ENCODE data around the gene GSG1L. TPM values are rescaled to one million over a fixed set of nuclear protein-coding genes. Genes with fewer than 3 reads are reported as not detected.

GSG1L gene
- total and polyA plus RNA-seq, 4 donors, result 0.14 to 1.3 (median 0.24) TPM

- H3K36me3 ChIP-seq (ENCODE audit: control insufficient read depth in 4 of 4, insufficient read depth in 4 of 4, low read length in 4 of 4), result peaks cover 53 to 69% (median 57%) of the 10 kb centered on the region in 4 donors
- TF ChIP-seq CTCF (IDR thresholded peaks at IDR 0.05; ENCODE audit: control extremely low read depth, extremely low read depth), result no peak
These were observed 43.7 kb upstream of the GSG1L start for GRCh38 chr16:28107232-28107631.

GRCh38 chr16:28106467-28107215 is 43.1 kb upstream of the GSG1L start:
- no peaks in the 10 kb centered on the region for H3K9me3 ChIP-seq (ENCODE audit: control insufficient read depth in 4 of 4, insufficient read depth in 3 of 4, low read length in 3 of 4)
- H3K9ac ChIP-seq (ENCODE audit: insufficient read depth in 1 of 2, low read length in 2 of 2), result no peak overlapping the region
- no peak overlapping the region for H3K27ac ChIP-seq (ENCODE audit: low read depth in 1 of 2, low read length in 1 of 2)
- peaks cover 53 to 68% (median 57%) of the 10 kb centered on the region in 4 donors for H3K36me3 ChIP-seq (ENCODE audit: control insufficient read depth in 4 of 4, insufficient read depth in 4 of 4, low read length in 4 of 4)
- 83 to 87% methylated on average over 5 of the region's 5 CpGs for WGBS, 2 donors
- H3K27me3 ChIP-seq (ENCODE audit: control insufficient read depth in 3 of 3, insufficient read depth in 3 of 3, low read length in 2 of 3), result no peaks in the 10 kb centered on the region
- ATAC-seq (ENCODE audit: insufficient read depth, low FRiP score), result no peak
- H3K4me3 ChIP-seq, result no peak overlapping the region
- H3K4me1 ChIP-seq (ENCODE audit: control insufficient read depth in 5 of 5, insufficient read depth in 5 of 5, low read length in 5 of 5), result no peaks in the 10 kb centered on the region
- DNase-seq, result peak in 1 of 3 donors; percentile 9
- TF ChIP-seq CTCF (IDR thresholded peaks at IDR 0.05; ENCODE audit: control extremely low read depth, extremely low read depth), result no peak

More at GRCh38 chr16:28107232-28107631, 43.7 kb upstream of the GSG1L start:
- Histone ChIP-seq H3K4me3 (no peak overlapping the region), H3K9ac (ENCODE audit: insufficient read depth in 1 of 2, low read length in 2 of 2) (no peak overlapping the region), H3K9me3 (ENCODE audit: control insufficient read depth in 4 of 4, insufficient read depth in 3 of 4, low read length in 3 of 4) (no peaks in the 10 kb centered on the region), H3K27me3 (ENCODE audit: control insufficient read depth in 3 of 3, insufficient read depth in 3 of 3, low read length in 2 of 3) (no peaks in the 10 kb centered on the region), H3K4me1 (ENCODE audit: control insufficient read depth in 5 of 5, insufficient read depth in 5 of 5, low read length in 5 of 5) (no peaks in the 10 kb centered on the region), H3K27ac (ENCODE audit: low read depth in 1 of 2, low read length in 1 of 2) (no peak overlapping the region)
- DNase-seq, result peak in 2 of 3 donors; percentile 10 to 12
- no peak for ATAC-seq (ENCODE audit: insufficient read depth, low FRiP score)
- WGBS, 2 donors, result 90 to 95% methylated on average over 8 of the region's 8 CpGs

- WGBS, 2 donors, result 92 to 93% methylated on average over 7 of the region's 7 CpGs
- no peak overlapping the region for H3K9ac ChIP-seq (ENCODE audit: insufficient read depth in 1 of 2, low read length in 2 of 2)
- no peaks in the 10 kb centered on the region for H3K4me1 ChIP-seq (ENCODE audit: control insufficient read depth in 5 of 5, insufficient read depth in 5 of 5, low read length in 5 of 5)
- no peak for TF ChIP-seq CTCF (IDR thresholded peaks at IDR 0.05; ENCODE audit: control extremely low read depth, extremely low read depth)
- H3K27ac ChIP-seq (ENCODE audit: low read depth in 1 of 2, low read length in 1 of 2), result no peak overlapping the region
- H3K9me3 ChIP-seq (ENCODE audit: control insufficient read depth in 4 of 4, insufficient read depth in 3 of 4, low read length in 3 of 4), result no peaks in the 10 kb centered on the region
- H3K36me3 ChIP-seq (ENCODE audit: control insufficient read depth in 4 of 4, insufficient read depth in 4 of 4, low read length in 4 of 4), result peaks cover 50 to 74% (median 58%) of the 10 kb centered on the region in 4 donors
- no peak for ATAC-seq (ENCODE audit: insufficient read depth, low FRiP score)
- DNase-seq, result no peak
- H3K27me3 ChIP-seq (ENCODE audit: control insufficient read depth in 3 of 3, insufficient read depth in 3 of 3, low read length in 2 of 3), result no peaks in the 10 kb centered on the region
- H3K4me3 ChIP-seq, result no peak overlapping the region
These were observed 42.4 kb upstream of the GSG1L start for GRCh38 chr16:28105954-28106353.
